ENCODE data around the gene NANOS1. TPM values are rescaled to one million over a fixed set of nuclear protein-coding genes. Genes with fewer than 3 reads are reported as not detected.

NANOS1 gene
- polyA plus RNA-seq, 3 donors = 0.04 TPM; not detected in 2

- Mint-ChIP-seq H3K36me3 (no peaks in the 10 kb centered on the region), H3K4me3 (no peak overlapping the region), H3K4me1 (no peaks in the 10 kb centered on the region), H3K9me3 (peaks cover 0 to 8% (median 2%) of the 10 kb centered on the region in 7 donors), H3K27me3 (ENCODE audit: low read depth in 3 of 3) (peaks cover 10 to 24% (median 10%) of the 10 kb centered on the region in 3 donors), H3K27ac (no peak overlapping the region)
- Histone ChIP-seq H3K27me3 (ENCODE audit: control insufficient read depth in 2 of 2, insufficient read depth in 2 of 2, low read length in 2 of 2) (no peaks in the 10 kb centered on the region), H3K4me3 (replicated peaks in 1 of 3; ENCODE audit: low read depth in 2 of 3, low read length in 3 of 3) (no peak overlapping the region), H3K9me3 (replicated peaks in 1 of 2; ENCODE audit: control insufficient read depth in 1 of 2, insufficient read depth in 1 of 2, low read length in 2 of 2) (no peaks in the 10 kb centered on the region), H4K20me1 (ENCODE audit: insufficient read depth, low read length) (no peaks in the 10 kb centered on the region), H3K36me3 (replicated peaks in 1 of 2; ENCODE audit: control insufficient read depth in 1 of 2, insufficient read depth in 2 of 2, low read length in 2 of 2) (no peaks in the 10 kb centered on the region), H3K27ac (ENCODE audit: low read depth in 1 of 2, low read length in 2 of 2) (no peak overlapping the region), H3K9ac (ENCODE audit: insufficient read depth, low read length, poor library complexity, severe bottlenecking) (no peak overlapping the region), H2AFZ (ENCODE audit: insufficient read depth, low read depth, low read length, poor library complexity, severe bottlenecking) (no peak overlapping the region), H3K4me1 (ENCODE audit: control insufficient read depth in 1 of 2, insufficient read depth in 2 of 2, low read length in 2 of 2) (no peaks in the 10 kb centered on the region), H3K79me2 (ENCODE audit: insufficient read depth, low read length) (no peaks in the 10 kb centered on the region), H3K4me2 (replicated peaks; ENCODE audit: extremely low read depth, low read length, poor library complexity, severe bottlenecking) (no peak overlapping the region)
- WGBS (ENCODE audit: insufficient coverage) = 96% methylated on average over 9 of the region's 10 CpGs
- DNase-seq = no peak
- TF ChIP-seq, protein P1, sequence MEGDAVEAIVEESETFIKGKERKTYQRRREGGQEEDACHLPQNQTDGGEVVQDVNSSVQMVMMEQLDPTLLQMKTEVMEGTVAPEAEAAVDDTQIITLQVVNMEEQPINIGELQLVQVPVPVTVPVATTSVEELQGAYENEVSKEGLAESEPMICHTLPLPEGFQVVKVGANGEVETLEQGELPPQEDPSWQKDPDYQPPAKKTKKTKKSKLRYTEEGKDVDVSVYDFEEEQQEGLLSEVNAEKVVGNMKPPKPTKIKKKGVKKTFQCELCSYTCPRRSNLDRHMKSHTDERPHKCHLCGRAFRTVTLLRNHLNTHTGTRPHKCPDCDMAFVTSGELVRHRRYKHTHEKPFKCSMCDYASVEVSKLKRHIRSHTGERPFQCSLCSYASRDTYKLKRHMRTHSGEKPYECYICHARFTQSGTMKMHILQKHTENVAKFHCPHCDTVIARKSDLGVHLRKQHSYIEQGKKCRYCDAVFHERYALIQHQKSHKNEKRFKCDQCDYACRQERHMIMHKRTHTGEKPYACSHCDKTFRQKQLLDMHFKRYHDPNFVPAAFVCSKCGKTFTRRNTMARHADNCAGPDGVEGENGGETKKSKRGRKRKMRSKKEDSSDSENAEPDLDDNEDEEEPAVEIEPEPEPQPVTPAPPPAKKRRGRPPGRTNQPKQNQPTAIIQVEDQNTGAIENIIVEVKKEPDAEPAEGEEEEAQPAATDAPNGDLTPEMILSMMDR (IDR thresholded peaks at IDR 0.05) = no peak
- intact Hi-C loops (cut with micrococcal nuclease) = no loop called here
Observed at GRCh38 chr10:118995739-118996138, 33.8 kb upstream of the NANOS1 start.

GRCh38 chr10:118997379-118997778 is 32.1 kb upstream of the NANOS1 start:
- H3K79me2 ChIP-seq (ENCODE audit: insufficient read depth, low read length) = no peaks in the 10 kb centered on the region
- WGBS (ENCODE audit: insufficient coverage) = no CpG with 5 or more reads among the region's 2 CpGs
- H3K4me1 ChIP-seq (ENCODE audit: control insufficient read depth in 1 of 2, insufficient read depth in 2 of 2, low read length in 2 of 2) = no peaks in the 10 kb centered on the region
- no peak overlapping the region for H3K27ac ChIP-seq (ENCODE audit: low read depth in 1 of 2, low read length in 2 of 2)
- Mint-ChIP-seq H3K36me3 (no peaks in the 10 kb centered on the region), H3K9me3 (peaks cover 0 to 8% (median 2%) of the 10 kb centered on the region in 7 donors), H3K27me3 (ENCODE audit: low read depth in 3 of 3) (peaks cover 13 to 28% (median 13%) of the 10 kb centered on the region in 3 donors), H3K4me3 (no peak overlapping the region), H3K4me1 (no peaks in the 10 kb centered on the region), H3K27ac (no peak overlapping the region)
- no peak overlapping the region for H2AFZ ChIP-seq (ENCODE audit: insufficient read depth, low read depth, low read length, poor library complexity, severe bottlenecking)
- TF ChIP-seq, protein P1 (IDR thresholded peaks at IDR 0.05) = no peak
- intact Hi-C loops (cut with micrococcal nuclease) = no loop called here
- no peak for DNase-seq
- no peak overlapping the region for H3K4me2 ChIP-seq (replicated peaks; ENCODE audit: extremely low read depth, low read length, poor library complexity, severe bottlenecking)
- no peak overlapping the region for H3K9ac ChIP-seq (ENCODE audit: insufficient read depth, low read length, poor library complexity, severe bottlenecking)
- no peaks in the 10 kb centered on the region for H3K36me3 ChIP-seq (replicated peaks in 1 of 2; ENCODE audit: control insufficient read depth in 1 of 2, insufficient read depth in 2 of 2, low read length in 2 of 2)
- no peaks in the 10 kb centered on the region for H3K9me3 ChIP-seq (replicated peaks in 1 of 2; ENCODE audit: control insufficient read depth in 1 of 2, insufficient read depth in 1 of 2, low read length in 2 of 2)
- H3K27me3 ChIP-seq (ENCODE audit: control insufficient read depth in 2 of 2, insufficient read depth in 2 of 2, low read length in 2 of 2) = no peaks in the 10 kb centered on the region
- no peak overlapping the region for H3K4me3 ChIP-seq (replicated peaks in 1 of 3; ENCODE audit: low read depth in 2 of 3, low read length in 3 of 3)
- no peaks in the 10 kb centered on the region for H4K20me1 ChIP-seq (ENCODE audit: insufficient read depth, low read length)
